Measurements from ENCODE around the gene IL1R1. TPM values are rescaled to one million over a fixed set of nuclear protein-coding genes. Genes with fewer than 3 reads are reported as not detected.

The IL1R1 gene
- total RNA-seq, 4 donors from 2014 or later = 41.5 to 157 (median 56.6) TPM

DNA sequence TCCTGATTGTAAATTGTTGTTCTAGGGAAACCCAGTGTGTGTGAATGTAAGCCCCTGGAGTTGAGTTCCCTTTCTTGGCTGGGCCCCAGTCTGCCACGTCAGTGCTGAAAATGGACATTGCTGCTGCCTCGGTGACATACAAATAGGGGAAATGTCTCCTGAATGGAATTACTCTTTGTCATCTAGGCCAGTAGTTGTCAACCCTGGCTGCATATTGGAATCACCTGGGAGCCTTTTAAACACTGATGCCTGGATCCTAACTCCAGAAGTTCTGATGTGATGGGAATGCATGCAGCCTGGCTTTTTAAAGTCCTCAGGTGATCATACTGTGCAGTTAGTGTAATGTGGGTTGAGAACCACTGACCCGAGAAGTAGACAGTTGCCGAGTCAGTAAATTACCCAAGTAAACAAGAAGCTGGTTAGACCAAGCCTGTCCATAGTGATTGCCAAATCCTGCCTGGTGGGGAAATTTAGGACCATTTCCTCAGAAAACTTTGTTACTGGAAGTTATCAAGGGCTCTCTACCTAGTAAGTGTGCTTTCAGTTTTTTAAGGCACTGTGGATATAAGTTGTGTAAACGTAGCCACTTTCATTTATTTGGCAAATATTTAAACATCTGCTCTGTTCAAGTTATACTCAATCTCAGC, 27.6 kb upstream of the IL1R1 start:
- TF ChIP-seq, protein P1, sequence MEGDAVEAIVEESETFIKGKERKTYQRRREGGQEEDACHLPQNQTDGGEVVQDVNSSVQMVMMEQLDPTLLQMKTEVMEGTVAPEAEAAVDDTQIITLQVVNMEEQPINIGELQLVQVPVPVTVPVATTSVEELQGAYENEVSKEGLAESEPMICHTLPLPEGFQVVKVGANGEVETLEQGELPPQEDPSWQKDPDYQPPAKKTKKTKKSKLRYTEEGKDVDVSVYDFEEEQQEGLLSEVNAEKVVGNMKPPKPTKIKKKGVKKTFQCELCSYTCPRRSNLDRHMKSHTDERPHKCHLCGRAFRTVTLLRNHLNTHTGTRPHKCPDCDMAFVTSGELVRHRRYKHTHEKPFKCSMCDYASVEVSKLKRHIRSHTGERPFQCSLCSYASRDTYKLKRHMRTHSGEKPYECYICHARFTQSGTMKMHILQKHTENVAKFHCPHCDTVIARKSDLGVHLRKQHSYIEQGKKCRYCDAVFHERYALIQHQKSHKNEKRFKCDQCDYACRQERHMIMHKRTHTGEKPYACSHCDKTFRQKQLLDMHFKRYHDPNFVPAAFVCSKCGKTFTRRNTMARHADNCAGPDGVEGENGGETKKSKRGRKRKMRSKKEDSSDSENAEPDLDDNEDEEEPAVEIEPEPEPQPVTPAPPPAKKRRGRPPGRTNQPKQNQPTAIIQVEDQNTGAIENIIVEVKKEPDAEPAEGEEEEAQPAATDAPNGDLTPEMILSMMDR (IDR thresholded peaks at IDR 0.05) = no peak
- TF ChIP-seq POLR2A (IDR thresholded peaks at IDR 0.05; ENCODE audit: low read depth) (no peak), POLR2AphosphoS5 (IDR thresholded peaks at IDR 0.05) (no peak), EP300 (IDR thresholded peaks at IDR 0.05) (no peak)
- H3K4me1 ChIP-seq = peaks cover 0 to 29% (median 10%) of the 10 kb centered on the region in 4 donors
- no peak for DNase-seq (ENCODE audit: extremely low spot score)
- H3K36me3 ChIP-seq = no peaks in the 10 kb centered on the region
- no peak overlapping the region for H3K27ac ChIP-seq (replicated peaks in 1 of 4)
- no peaks in the 10 kb centered on the region for H3K9me3 ChIP-seq
- no peak overlapping the region for H3K4me3 ChIP-seq
- intact Hi-C loops (cut with DNase I) = no loop called here
- 72% methylated on average over 5 of the region's 5 CpGs for WGBS
- no peaks in the 10 kb centered on the region for H3K27me3 ChIP-seq

- Histone ChIP-seq H3K36me3 (no peaks in the 10 kb centered on the region), H3K27me3 (no peaks in the 10 kb centered on the region), H3K4me1 (peaks cover 0 to 26% (median 14%) of the 10 kb centered on the region in 4 donors), H3K9me3 (no peaks in the 10 kb centered on the region), H3K4me3 (no peak overlapping the region), H3K27ac (replicated peaks in 1 of 4) (peak overlapping the region in 2 of 4 donors; percentile 10 to 16)
- WGBS = 66% methylated on average over 8 of the region's 8 CpGs
- DNase-seq (ENCODE audit: extremely low spot score) = no peak
- intact Hi-C loops (cut with DNase I) = no loop called here
- no peak for TF ChIP-seq EP300 (IDR thresholded peaks at IDR 0.05)
- TF ChIP-seq, protein P1 (IDR thresholded peaks at IDR 0.05) = no peak
- no peak for TF ChIP-seq POLR2A (IDR thresholded peaks at IDR 0.05; ENCODE audit: low read depth)
Observed at GRCh38 chr2:102116630-102117471, 25.7 kb upstream of the IL1R1 start.

GRCh38 chr2:102117472-102117858, 25.1 kb upstream of the IL1R1 start:
- WGBS = 50% methylated on average over 6 of the region's 6 CpGs
- no peaks in the 10 kb centered on the region for H3K9me3 ChIP-seq
- H3K36me3 ChIP-seq = no peaks in the 10 kb centered on the region
- TF ChIP-seq, protein P1 (IDR thresholded peaks at IDR 0.05) = no peak
- no peak for TF ChIP-seq POLR2A (IDR thresholded peaks at IDR 0.05; ENCODE audit: low read depth)
- DNase-seq (ENCODE audit: extremely low spot score) = no peak
- peak overlapping the region in 1 of 4 donors; percentile 16 for H3K27ac ChIP-seq (replicated peaks in 1 of 4)
- peaks cover 2 to 28% (median 17%) of the 10 kb centered on the region in 4 donors for H3K4me1 ChIP-seq
- H3K4me3 ChIP-seq = no peak overlapping the region
- intact Hi-C loops (cut with DNase I) = no loop called here
- no peaks in the 10 kb centered on the region for H3K27me3 ChIP-seq

DNA sequence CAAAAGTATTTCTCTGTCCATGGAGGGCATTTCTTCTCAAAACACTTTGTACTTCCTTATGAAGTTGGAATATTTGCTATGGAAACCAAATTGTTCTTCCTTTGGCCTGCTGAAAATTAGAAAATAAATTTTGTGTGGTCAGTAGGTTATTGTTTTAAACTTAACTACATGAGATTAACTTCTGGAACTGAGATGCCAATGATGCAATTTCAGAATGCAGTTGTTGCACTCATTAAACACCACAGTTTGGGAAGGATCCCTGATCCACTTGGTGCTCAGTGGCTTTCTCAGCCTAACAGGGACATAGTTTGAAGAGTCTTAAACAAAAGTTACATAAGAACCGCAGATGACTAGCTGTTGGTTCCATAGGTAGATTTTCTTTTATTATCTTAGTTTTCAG, 23.3 kb upstream of the IL1R1 start:
- Histone ChIP-seq H3K9me3 (no peaks in the 10 kb centered on the region), H3K36me3 (no peaks in the 10 kb centered on the region), H3K27ac (replicated peaks in 1 of 4) (no peak overlapping the region), H3K27me3 (no peaks in the 10 kb centered on the region), H3K4me3 (no peak overlapping the region), H3K4me1 (peaks cover 4 to 28% (median 18%) of the 10 kb centered on the region in 4 donors)
- intact Hi-C loops (cut with DNase I) = no loop called here
- no peak for DNase-seq (ENCODE audit: extremely low spot score)
- TF ChIP-seq POLR2AphosphoS5 (IDR thresholded peaks at IDR 0.05) = no peak
- TF ChIP-seq POLR2A (IDR thresholded peaks at IDR 0.05; ENCODE audit: low read depth) = no peak
- no peak for TF ChIP-seq EP300 (IDR thresholded peaks at IDR 0.05)
- TF ChIP-seq, protein P1 (IDR thresholded peaks at IDR 0.05) = no peak
- WGBS = 100% methylated on average over 1 of the region's 1 CpG

All from esophagus muscularis mucosa (tissue), 4 donors.